HEK293T (cell line): ENCODE results near the gene THSD7A.

ENCODE experiments used
- CTCF ChIA-PET: fragments of 350-600 bp; formaldehyde crosslinking; extraction: SDS; loops from one replicate; lab custom pipeline; 2021; ENCODE audit warnings: antibody characterized with exemption, inconsistent platforms; lab: Yijun Ruan, JAX
- POLR2A ChIA-PET: fragments of 350-600 bp; formaldehyde crosslinking; extraction: SDS; loops from one replicate; lab custom pipeline; 2020; ENCODE audit warnings: antibody characterized with exemption, inconsistent platforms; lab: Yijun Ruan, JAX
- DNase-seq: peaks from one replicate; pipeline ENCODE4 v3.0.0; 2012; ENCODE audit warnings: mixed read lengths; ENCODE audit errors: extremely low spot score
- ARNT ChIP-seq: fragments of 450-650 bp; IDR thresholded peaks from 2 replicates; pipeline ENCODE4 v1.6.1; 2017; ENCODE audit warnings: mild to moderate bottlenecking
- BHLHE40 ChIP-seq: fragments of 450-650 bp; IDR thresholded peaks from 2 replicates; pipeline ENCODE4 v1.6.1; 2016; ENCODE audit warnings: mild to moderate bottlenecking, moderate library complexity, borderline replicate concordance
- CTBP1 ChIP-seq: fragments of 450-650 bp; IDR thresholded peaks from 2 replicates; pipeline ENCODE4 v1.6.1; 2016; ENCODE audit warnings: borderline replicate concordance
- ELF4 ChIP-seq: fragments of 450-650 bp; IDR thresholded peaks from 2 replicates; pipeline ENCODE4 v1.6.1; 2017; ENCODE audit warnings: antibody characterized with exemption
- FOXA1 ChIP-seq: fragments of 450-650 bp; IDR thresholded peaks from 2 replicates; pipeline ENCODE4 v1.6.1; 2016; ENCODE audit warnings: mild to moderate bottlenecking
- FOXK2 ChIP-seq: fragments of 450-650 bp; IDR thresholded peaks from 2 replicates; pipeline ENCODE4 v1.6.1; 2016; ENCODE audit warnings: mild to moderate bottlenecking
- FOXM1 ChIP-seq: fragments of 450-650 bp; IDR thresholded peaks from 2 replicates; pipeline ENCODE4 v1.6.1; 2017; ENCODE audit warnings: mild to moderate bottlenecking, borderline replicate concordance
- HDGF ChIP-seq: fragments of 450-650 bp; IDR thresholded peaks from 2 replicates; pipeline ENCODE4 v1.6.1; 2017; ENCODE audit warnings: antibody characterized with exemption, borderline replicate concordance
- L3MBTL2 ChIP-seq: fragments of 450-650 bp; conservative IDR thresholded peaks from 2 replicates; pipeline ENCODE4 v1.6.1; 2016; ENCODE audit warnings: mild to moderate bottlenecking
- LEF1 ChIP-seq: fragments of 450-650 bp; IDR thresholded peaks from 2 replicates; pipeline ENCODE4 v1.6.1; 2017; ENCODE audit warnings: mild to moderate bottlenecking, borderline replicate concordance
- NFRKB ChIP-seq: fragments of 450-650 bp; IDR thresholded peaks from 2 replicates; pipeline ENCODE4 v1.6.1; 2016; ENCODE audit warnings: mild to moderate bottlenecking, moderate library complexity
- SP1 ChIP-seq: fragments of 450-650 bp; IDR thresholded peaks from 2 replicates; pipeline ENCODE4 v1.6.1; 2017
- SUZ12 ChIP-seq: fragments of 450-650 bp; IDR thresholded peaks from 2 replicates; pipeline ENCODE4 v1.6.1; 2016; ENCODE audit warnings: mild to moderate bottlenecking
- TARDBP ChIP-seq: fragments of 450-650 bp; IDR thresholded peaks from 2 replicates; pipeline ENCODE4 v1.6.1; 2016
- ZNF384 ChIP-seq: fragments of 450-650 bp; IDR thresholded peaks from 2 replicates; pipeline ENCODE4 v1.6.1; 2016
- TF ChIP-seq, protein P1 (sequence below): fragments of 450-650 bp; IDR thresholded peaks from 2 replicates; pipeline ENCODE4 v1.6.1; 2016

The THSD7A gene

DNA sequence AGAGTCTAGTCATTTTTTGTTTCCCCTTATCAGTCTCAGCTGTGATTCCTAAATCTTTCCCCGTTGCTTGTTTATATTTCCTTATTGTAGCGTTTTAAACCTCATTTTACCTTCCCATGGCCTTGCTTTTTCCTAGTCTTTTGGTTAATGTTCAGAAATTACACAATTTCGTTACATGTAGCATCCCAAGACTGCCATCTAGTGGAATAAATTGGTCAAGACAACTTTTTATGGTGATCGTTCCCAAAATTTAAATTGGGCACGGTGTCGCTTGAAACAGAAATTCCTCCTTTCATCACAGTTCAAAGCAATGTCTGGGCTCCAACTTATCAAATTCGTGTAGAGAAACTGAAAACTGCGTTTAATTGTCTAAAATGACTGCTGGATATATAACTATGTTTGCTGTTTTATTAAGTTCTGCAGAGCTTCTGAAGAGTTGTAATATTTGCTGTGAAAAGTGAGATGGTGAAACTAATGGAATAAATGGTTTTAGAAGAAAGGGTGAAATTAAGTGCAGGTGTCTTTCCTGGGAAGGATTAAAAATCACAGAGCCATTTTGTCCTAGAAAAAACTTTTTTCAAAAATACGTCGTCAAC lies 488.1 kb downstream of the THSD7A start:
- CTCF ChIA-PET, result interaction anchor here (0.5 to 1.6 kb wide), 2 partner anchors 10 kb away, joined by 4 to 5 read pairs; no protein-coding TSS in a partner anchor
- POLR2A ChIA-PET, result no interaction called here
- peak; percentile 25 for DNase-seq
- TF ChIP-seq FOXA1 (no peak), ZNF384 (no peak), SUZ12 (no peak), CTBP1 (no peak), SP1 (no peak), FOXK2 (no peak), FOXM1 (no peak), ELF4 (no peak), BHLHE40 (no peak), LEF1 (no peak), TARDBP (no peak), L3MBTL2 (no peak), ARNT (no peak), NFRKB (no peak), HDGF (no peak)
- TF ChIP-seq, protein P1, sequence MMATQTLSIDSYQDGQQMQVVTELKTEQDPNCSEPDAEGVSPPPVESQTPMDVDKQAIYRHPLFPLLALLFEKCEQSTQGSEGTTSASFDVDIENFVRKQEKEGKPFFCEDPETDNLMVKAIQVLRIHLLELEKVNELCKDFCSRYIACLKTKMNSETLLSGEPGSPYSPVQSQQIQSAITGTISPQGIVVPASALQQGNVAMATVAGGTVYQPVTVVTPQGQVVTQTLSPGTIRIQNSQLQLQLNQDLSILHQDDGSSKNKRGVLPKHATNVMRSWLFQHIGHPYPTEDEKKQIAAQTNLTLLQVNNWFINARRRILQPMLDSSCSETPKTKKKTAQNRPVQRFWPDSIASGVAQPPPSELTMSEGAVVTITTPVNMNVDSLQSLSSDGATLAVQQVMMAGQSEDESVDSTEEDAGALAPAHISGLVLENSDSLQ, result no peak

DNA sequence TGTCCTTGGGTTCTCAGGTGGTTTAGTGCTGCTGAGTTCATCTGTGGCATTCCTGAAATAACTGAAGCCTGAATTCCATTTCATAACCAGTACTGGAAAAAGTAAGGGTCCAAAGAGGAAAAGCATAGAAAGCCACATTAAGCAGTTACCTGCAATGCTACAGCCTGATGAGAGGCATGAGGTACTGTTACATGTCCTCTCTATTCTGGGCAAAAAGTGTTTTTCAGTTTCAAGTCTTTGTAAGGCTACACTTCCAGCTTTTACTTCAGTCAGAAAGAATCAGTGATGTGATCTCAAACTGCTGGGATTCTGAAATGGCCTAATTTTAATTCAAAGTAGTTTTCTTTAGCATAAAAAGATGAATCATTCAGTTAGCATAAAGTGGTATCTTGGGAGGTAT lies 488.9 kb downstream of the THSD7A start:
- no peak for DNase-seq
- POLR2A ChIA-PET, result no interaction called here
- CTCF ChIA-PET, result interaction anchor here (0.5 to 1.6 kb wide), 2 partner anchors 9 to 10 kb away, joined by 4 to 5 read pairs; no protein-coding TSS in a partner anchor
- TF ChIP-seq FOXK2, result no peak
- no peak for TF ChIP-seq SP1
- TF ChIP-seq ELF4, result no peak
- no peak for TF ChIP-seq L3MBTL2
- TF ChIP-seq BHLHE40, result no peak
- no peak for TF ChIP-seq ARNT
- TF ChIP-seq SUZ12, result no peak
- no peak for TF ChIP-seq FOXM1

DNA sequence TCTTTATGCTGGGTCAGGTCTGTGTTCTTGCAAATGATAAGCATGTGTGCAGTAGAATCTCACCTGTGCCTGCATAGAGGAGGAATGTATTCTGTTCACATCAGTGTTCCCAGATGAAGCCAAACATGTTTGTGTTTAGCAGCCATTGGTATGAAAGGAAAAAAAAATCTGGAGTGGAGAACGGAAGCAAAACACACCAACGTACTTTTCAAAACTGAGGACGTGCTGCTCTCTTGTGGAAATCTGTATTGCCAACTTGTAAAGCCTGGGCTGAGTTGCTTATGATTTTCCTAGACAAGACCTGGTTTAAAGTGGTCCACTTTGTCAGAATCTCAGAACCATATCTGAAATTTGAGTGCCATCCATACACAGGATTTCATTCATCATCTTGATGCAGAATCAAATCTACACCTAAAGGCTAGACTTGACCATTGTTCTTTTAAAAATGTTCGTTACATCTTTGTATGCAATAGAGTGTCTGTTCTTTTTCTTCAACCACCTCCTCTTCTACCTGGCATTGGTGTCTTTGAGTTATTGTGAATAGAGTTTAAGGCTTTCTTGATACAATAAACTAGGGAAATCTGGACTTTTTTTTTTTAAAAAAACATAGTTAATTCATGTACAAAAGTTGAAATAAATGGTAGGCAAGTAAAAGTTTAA lies 490.6 kb downstream of the THSD7A start:
- CTCF ChIA-PET, result interaction anchor here (0.6 to 0.7 kb wide), 2 partner anchors 312 to 703 kb away, joined by 4 read pairs; no protein-coding TSS in a partner anchor
- TF ChIP-seq ZNF384 (no peak), LEF1 (no peak)
- no peak for DNase-seq
- POLR2A ChIA-PET, result no interaction called here

DNA sequence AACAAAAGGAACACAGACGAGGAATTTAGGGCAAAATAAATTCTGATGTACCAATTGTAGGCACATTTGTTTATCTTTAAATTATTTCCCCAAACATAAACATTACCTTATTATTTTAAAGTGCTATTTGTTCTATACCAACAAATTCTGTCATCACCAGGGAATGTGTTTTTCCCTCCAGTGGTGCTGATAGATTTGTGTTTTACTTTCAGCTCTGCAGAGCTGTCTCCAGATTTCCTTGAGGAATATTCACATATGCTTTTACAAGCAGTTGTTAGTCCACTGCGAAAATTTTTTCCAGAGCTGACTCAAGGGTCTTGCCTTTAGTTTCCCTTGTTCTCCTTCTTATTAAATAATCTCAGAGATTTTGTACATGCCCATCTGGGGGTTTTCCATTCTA lies 495.6 kb downstream of the THSD7A start:
- ChIA-PET POLR2A (no interaction called here), CTCF (no interaction called here)
- no peak for TF ChIP-seq ZNF384
- no peak for TF ChIP-seq ELF4
- no peak for TF ChIP-seq L3MBTL2
- no peak for TF ChIP-seq LEF1
- TF ChIP-seq SUZ12, result no peak
- TF ChIP-seq FOXM1, result no peak
- no peak for TF ChIP-seq HDGF
- TF ChIP-seq NFRKB, result no peak
- TF ChIP-seq ARNT, result no peak
- TF ChIP-seq, protein P1, result no peak
- TF ChIP-seq FOXA1, result no peak
- TF ChIP-seq FOXK2, result no peak
- no peak for TF ChIP-seq TARDBP
- no peak for TF ChIP-seq SP1
- TF ChIP-seq CTBP1, result no peak
- TF ChIP-seq BHLHE40, result no peak
- no peak for DNase-seq

DNA sequence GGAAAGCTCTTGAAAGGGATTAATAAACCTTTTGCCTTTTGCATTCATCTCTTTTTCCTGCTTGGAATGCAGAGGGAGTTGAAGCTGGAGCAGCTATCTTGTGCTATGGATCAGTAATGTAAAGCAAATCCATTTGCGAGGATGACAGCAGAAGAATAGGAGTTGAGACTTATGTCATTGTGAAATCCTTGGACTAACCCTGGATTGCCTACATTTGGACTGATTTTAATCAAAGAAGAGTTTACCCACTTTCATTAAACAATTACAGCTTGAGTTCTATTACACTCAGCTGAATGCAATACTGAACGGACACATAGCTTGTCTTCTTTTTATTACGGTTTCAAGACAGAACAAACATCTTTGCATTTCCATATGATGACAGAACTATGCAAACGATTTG lies 496.1 kb downstream of the THSD7A start:
- no peak for TF ChIP-seq SUZ12
- no peak for TF ChIP-seq L3MBTL2
- TF ChIP-seq SP1, result no peak
- no peak for TF ChIP-seq FOXK2
- DNase-seq, result no peak
- POLR2A ChIA-PET, result no interaction called here
- CTCF ChIA-PET, result no interaction called here

DNA sequence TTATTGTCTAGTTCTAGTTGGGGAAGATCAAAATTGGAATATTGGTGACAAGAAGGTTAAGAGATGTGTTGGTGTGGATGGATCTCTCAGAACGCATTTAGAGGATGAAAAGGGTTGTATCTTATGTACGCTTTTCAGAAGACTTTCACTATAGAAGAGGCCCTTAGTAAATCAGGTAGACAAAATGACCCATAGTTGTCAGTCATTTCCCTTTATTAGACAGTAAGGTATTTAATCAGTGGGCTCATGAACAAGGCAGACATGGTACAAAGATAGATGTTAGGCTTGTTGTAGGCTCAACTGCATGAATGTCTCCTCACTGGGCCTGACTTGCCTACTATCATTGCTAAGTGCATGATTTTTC lies 499.2 kb downstream of the THSD7A start:
- CTCF ChIA-PET, result no interaction called here
- POLR2A ChIA-PET, result no interaction called here
- DNase-seq, result no peak
- TF ChIP-seq BHLHE40, result no peak
- TF ChIP-seq, protein P1, result no peak
- no peak for TF ChIP-seq NFRKB
- no peak for TF ChIP-seq HDGF
- TF ChIP-seq SUZ12, result no peak
- TF ChIP-seq SP1, result no peak
- no peak for TF ChIP-seq FOXM1
- TF ChIP-seq TARDBP, result no peak
- TF ChIP-seq L3MBTL2, result no peak
- TF ChIP-seq ELF4, result no peak
- no peak for TF ChIP-seq CTBP1
- TF ChIP-seq LEF1, result no peak
- no peak for TF ChIP-seq FOXA1
- no peak for TF ChIP-seq ZNF384
